ENCODE results near the gene C3orf70.
A peak's percentile ranks its signal among the peaks of the same experiment; 100 is the strongest.

Gene C3orf70

GRCh38 chr3:185187391-185187790, 34.5 kb upstream of the C3orf70 start:
- TF ChIP-seq ZNF701 (tag by site-specific recombination; IDR thresholded peaks at IDR 0.05): no peak
- TF ChIP-seq ZNF488 (tag by site-specific recombination; IDR thresholded peaks at IDR 0.05): no peak
- TF ChIP-seq KLF9 (tag by site-specific recombination; IDR thresholded peaks at IDR 0.05; ENCODE audit: low read depth): no peak
- TF ChIP-seq ZNF629 (tag by site-specific recombination; IDR thresholded peaks at IDR 0.05): no peak
- TF ChIP-seq ZNF26 (tag by site-specific recombination; IDR thresholded peaks at IDR 0.05): no peak
- no peak for TF ChIP-seq ZNF202 (tag by site-specific recombination; IDR thresholded peaks at IDR 0.05; ENCODE audit: borderline replicate concordance)
- TF ChIP-seq ZBTB6 (tag by site-specific recombination; IDR thresholded peaks at IDR 0.05): no peak
- TF ChIP-seq INSM2 (tag by site-specific recombination; IDR thresholded peaks at IDR 0.05): no peak
- TF ChIP-seq ZNF585B (tag by site-specific recombination; IDR thresholded peaks at IDR 0.05): no peak
- TF ChIP-seq ZNF768 (tag by site-specific recombination; IDR thresholded peaks at IDR 0.05): no peak
- no peak for TF ChIP-seq YY2 (tag by site-specific recombination; IDR thresholded peaks at IDR 0.05)
- TF ChIP-seq ZNF174 (tag by site-specific recombination; IDR thresholded peaks at IDR 0.05): no peak
- no peak for TF ChIP-seq GFI1B (tag by site-specific recombination; IDR thresholded peaks at IDR 0.05)
- Histone ChIP-seq H3K36me3 (ENCODE audit: control insufficient read depth in 2 of 2, insufficient read depth in 1 of 2, low read length in 2 of 2) (peaks cover 0 to 7% of the 10 kb centered on the region in 2 experiments; a peak in 1 of 3 replicates), H3K27ac (ENCODE audit: extremely low read depth, low read depth, low read length) (no peak overlapping the region), H3K4me1 (ENCODE audit: control insufficient read depth, insufficient read depth, low read length) (no peaks in the 10 kb centered on the region), H3K4me3 (ENCODE audit: low read depth, low read length) (no peak overlapping the region), H3K9me3 (ENCODE audit: control insufficient read depth, insufficient read depth, low read depth, low read length) (no peaks in the 10 kb centered on the region)
- ChIA-PET CTCF (interaction anchor here (0.8 to 1.1 kb wide), 2 partner anchors 9 to 11 kb away, joined by 3 read pairs; no protein-coding TSS in a partner anchor), POLR2A (no interaction called here)

- no peak overlapping the region for H3K27ac ChIP-seq (ENCODE audit: extremely low read depth, low read depth, low read length)
- H3K36me3 ChIP-seq (ENCODE audit: control insufficient read depth in 2 of 2, insufficient read depth in 1 of 2, low read length in 2 of 2): no peaks in the 10 kb centered on the region
- H3K4me1 ChIP-seq (ENCODE audit: control insufficient read depth, insufficient read depth, low read length): no peaks in the 10 kb centered on the region
- ChIA-PET POLR2A (no interaction called here), CTCF (interaction anchor here (0.6 to 2.0 kb wide), 22 partner anchors 8 to 655 kb away, joined by 3 to 9 read pairs (median 3); no protein-coding TSS in a partner anchor)
- no peaks in the 10 kb centered on the region for H3K9me3 ChIP-seq (ENCODE audit: control insufficient read depth, insufficient read depth, low read depth, low read length)
- H3K4me3 ChIP-seq (ENCODE audit: low read depth, low read length): no peak overlapping the region
- TF ChIP-seq ZNF2 (tag by site-specific recombination; IDR thresholded peaks at IDR 0.05): 0 out of 2 replicates have a peak, but pooled peaks have one; percentile 39
- TF ChIP-seq ZNF660 (tag by site-specific recombination; IDR thresholded peaks at IDR 0.05): 0 out of 2 replicates have a peak, but pooled peaks have one; percentile 45
- TF ChIP-seq ZNF654 (tag by site-specific recombination; IDR thresholded peaks at IDR 0.05; ENCODE audit: low read depth): peak; percentile 57
- no peak for TF ChIP-seq ZNF423 (tag by site-specific recombination; IDR thresholded peaks at IDR 0.05)
Observed at GRCh38 chr3:185176750-185177359, 24.0 kb upstream of the C3orf70 start.

Measured in HEK293 (cell line).